Coronary artery (tissue), 2 donors: ENCODE data around the gene SH3TC1.

Experiments
- DNase-seq: peaks from one replicate; pipeline ENCODE4 v3.0.0-alpha.2; 2017; ENCODE audit warnings: low spot score
- H3K27ac ChIP-seq, 2 donors: fragments of 200-600 bp; sonication (generic); one replicate each; pipeline ENCODE4 v1.5.1; 2016 to 2019
- H3K4me3 ChIP-seq: fragments of 200-600 bp; sonication (generic); 2 replicates; pipeline ENCODE4 v1.5.1; 2016; ENCODE audit warnings: mild to moderate bottlenecking, moderate library complexity
- TF ChIP-seq, protein P1 (sequence below): fragments of 200-600 bp; sonication (generic); IDR thresholded peaks from one replicate; pipeline ENCODE4 v1.5.1; 2019; ENCODE audit warnings: antibody characterized with exemption

The SH3TC1 gene

GRCh38 chr4:8158710-8159536 is 40.2 kb upstream of the SH3TC1 start, which contains the start of gene ABLIM2:
Gene ABLIM2 (minus strand): TSS chr4:8158813. CDS start chr4:8158689, 124 bp downstream.
- peak; percentile 97 for DNase-seq
- H3K27ac ChIP-seq = peak within 1 kb of the TSS in 1 of 2 donors; percentile 60
- TF ChIP-seq, protein P1, sequence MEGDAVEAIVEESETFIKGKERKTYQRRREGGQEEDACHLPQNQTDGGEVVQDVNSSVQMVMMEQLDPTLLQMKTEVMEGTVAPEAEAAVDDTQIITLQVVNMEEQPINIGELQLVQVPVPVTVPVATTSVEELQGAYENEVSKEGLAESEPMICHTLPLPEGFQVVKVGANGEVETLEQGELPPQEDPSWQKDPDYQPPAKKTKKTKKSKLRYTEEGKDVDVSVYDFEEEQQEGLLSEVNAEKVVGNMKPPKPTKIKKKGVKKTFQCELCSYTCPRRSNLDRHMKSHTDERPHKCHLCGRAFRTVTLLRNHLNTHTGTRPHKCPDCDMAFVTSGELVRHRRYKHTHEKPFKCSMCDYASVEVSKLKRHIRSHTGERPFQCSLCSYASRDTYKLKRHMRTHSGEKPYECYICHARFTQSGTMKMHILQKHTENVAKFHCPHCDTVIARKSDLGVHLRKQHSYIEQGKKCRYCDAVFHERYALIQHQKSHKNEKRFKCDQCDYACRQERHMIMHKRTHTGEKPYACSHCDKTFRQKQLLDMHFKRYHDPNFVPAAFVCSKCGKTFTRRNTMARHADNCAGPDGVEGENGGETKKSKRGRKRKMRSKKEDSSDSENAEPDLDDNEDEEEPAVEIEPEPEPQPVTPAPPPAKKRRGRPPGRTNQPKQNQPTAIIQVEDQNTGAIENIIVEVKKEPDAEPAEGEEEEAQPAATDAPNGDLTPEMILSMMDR = no peak
- peak within 1 kb of the TSS; percentile 75 for H3K4me3 ChIP-seq

GRCh38 chr4:8159537-8160232 is 39.4 kb upstream of the SH3TC1 start:
- TF ChIP-seq, protein P1 = no peak
- no peak for DNase-seq
- H3K27ac ChIP-seq = peak overlapping the region in 1 of 2 donors; percentile 60
- peak overlapping the region; percentile 75 for H3K4me3 ChIP-seq

DNA sequence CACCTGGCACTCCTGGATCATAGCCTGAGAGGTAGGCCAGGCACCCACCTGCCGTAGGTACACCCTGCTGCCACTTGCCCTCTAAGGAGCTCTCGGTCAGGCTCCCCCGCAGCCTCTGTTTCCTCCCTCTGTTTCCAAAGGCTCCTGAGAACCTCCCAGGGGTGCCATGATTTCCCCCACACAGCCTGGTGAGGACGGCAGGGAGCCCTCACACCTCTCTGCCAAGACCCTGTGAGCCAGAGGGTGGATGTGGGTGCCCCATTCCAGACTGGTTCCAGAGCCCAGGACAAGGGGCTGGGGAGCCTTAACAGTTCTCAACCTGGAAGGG is 38.9 kb upstream of the SH3TC1 start:
- DNase-seq = no peak
- TF ChIP-seq, protein P1 = no peak
- H3K27ac ChIP-seq = no peak overlapping the region
- peak overlapping the region; percentile 75 for H3K4me3 ChIP-seq

- TF ChIP-seq, protein P1 = no peak
- no peak overlapping the region for H3K27ac ChIP-seq
- no peak for DNase-seq
- H3K4me3 ChIP-seq = no peak overlapping the region
These were observed 38.5 kb upstream of the SH3TC1 start for GRCh38 chr4:8160572-8160971.

GRCh38 chr4:8162625-8163024 is 36.5 kb upstream of the SH3TC1 start:
- Histone ChIP-seq H3K27ac (no peak overlapping the region), H3K4me3 (no peak overlapping the region)
- TF ChIP-seq, protein P1 = no peak
- no peak for DNase-seq

- H3K4me3 ChIP-seq = no peak overlapping the region
- no peak overlapping the region for H3K27ac ChIP-seq
- DNase-seq = no peak
- TF ChIP-seq, protein P1 = no peak
These were observed 36.1 kb upstream of the SH3TC1 start for GRCh38 chr4:8163026-8163425.
